Activated T-helper 2 cell treated with anti-CD3 and anti-CD28 coated beads, Interferon-gamma antibody, Interleukin-2, Interleukin-4, amounts not matched to agents 10 μg/mL and 5 μg/mL and 100 μg/mL, durations not matched to agents 14 hours and 24 hours and 36 hours (primary cell): ENCODE results near the gene DGKH. TPM values are rescaled to one million over a fixed set of nuclear protein-coding genes. Genes with fewer than 3 reads are reported as not detected.

Source experiments
- DNase-seq: peaks from one replicate; pipeline ENCODE4 v3.0.0; 2021; ENCODE audit warnings: low spot score
- H3K27ac Mint-ChIP-seq: one replicate; pipeline ENCODE4 v1.8.0; 2021; ENCODE audit warnings: mixed read lengths
- H3K27me3 Mint-ChIP-seq: one replicate; pipeline ENCODE4 v1.8.0; 2021; ENCODE audit warnings: low read depth, mixed read lengths
- H3K36me3 Mint-ChIP-seq: one replicate; pipeline ENCODE4 v1.8.0; 2021; ENCODE audit warnings: low read depth, mixed read lengths
- H3K4me1 Mint-ChIP-seq: one replicate; pipeline ENCODE4 v1.8.0; 2021; ENCODE audit warnings: low read depth, mixed read lengths
- H3K4me3 Mint-ChIP-seq: one replicate; pipeline ENCODE4 v1.8.0; 2021; ENCODE audit warnings: low read depth, mild to moderate bottlenecking, moderate library complexity, mixed read lengths
- H3K9me3 Mint-ChIP-seq: one replicate; pipeline ENCODE4 v1.8.0; 2021; ENCODE audit warnings: mixed read lengths
- intact Hi-C: fragments of 100-400 bp; cut with micrococcal nuclease; formaldehyde crosslinking; loops from one replicate; pipeline ENCODE4 v1.15.1; 2023
- total RNA-seq: library from RNA; stranded (reverse); gene quantifications from 2 replicates; pipeline ENCODE4 v1.2.3, GENCODE V29; 2022

DGKH gene
- total RNA-seq, 1 donor from 2014 or later, result 13.7 TPM

GRCh38 chr13:42112864-42113263 lies 64.4 kb downstream of the DGKH start:
- Mint-ChIP-seq H3K4me1 (peaks cover 13% of the 10 kb centered on the region), H3K27ac (no peak overlapping the region), H3K4me3 (no peak overlapping the region), H3K9me3 (no peaks in the 10 kb centered on the region), H3K27me3 (no peaks in the 10 kb centered on the region), H3K36me3 (no peaks in the 10 kb centered on the region)
- DNase-seq, result no peak
- intact Hi-C loops, result loop anchor here (10.0 kb wide), 1 partner anchor 148 kb away; the partner anchor contains the start of gene VWA8

GRCh38 chr13:42113478-42113877 lies 65.0 kb downstream of the DGKH start:
- no peak overlapping the region for H3K4me3 Mint-ChIP-seq
- no peaks in the 10 kb centered on the region for H3K27me3 Mint-ChIP-seq
- no peaks in the 10 kb centered on the region for H3K36me3 Mint-ChIP-seq
- no peak for DNase-seq
- peaks cover 13% of the 10 kb centered on the region for H3K4me1 Mint-ChIP-seq
- no peak overlapping the region for H3K27ac Mint-ChIP-seq
- no peaks in the 10 kb centered on the region for H3K9me3 Mint-ChIP-seq
- intact Hi-C loops, result loop anchor here (10.0 kb wide), 1 partner anchor 149 kb away; the partner anchor contains the start of gene VWA8

GRCh38 chr13:42114278-42114677 lies 65.8 kb downstream of the DGKH start:
- Mint-ChIP-seq H3K36me3 (no peaks in the 10 kb centered on the region), H3K4me1 (peaks cover 13% of the 10 kb centered on the region), H3K27ac (no peak overlapping the region), H3K27me3 (no peaks in the 10 kb centered on the region), H3K4me3 (no peak overlapping the region), H3K9me3 (no peaks in the 10 kb centered on the region)
- intact Hi-C loops, result loop anchor here (10.0 kb wide), 1 partner anchor 149 kb away; the partner anchor contains the start of gene VWA8
- DNase-seq, result no peak

GRCh38 chr13:42114912-42115311 lies 66.5 kb downstream of the DGKH start:
- DNase-seq, result no peak
- no peaks in the 10 kb centered on the region for H3K9me3 Mint-ChIP-seq
- H3K4me3 Mint-ChIP-seq, result no peak overlapping the region
- H3K4me1 Mint-ChIP-seq, result peaks cover 14% of the 10 kb centered on the region
- intact Hi-C loops, result loop anchor here (10.0 kb wide), 1 partner anchor 150 kb away; the partner anchor contains the start of gene VWA8
- H3K27me3 Mint-ChIP-seq, result no peaks in the 10 kb centered on the region
- no peak overlapping the region for H3K27ac Mint-ChIP-seq
- no peaks in the 10 kb centered on the region for H3K36me3 Mint-ChIP-seq

- no peak for DNase-seq
- peaks cover 7% of the 10 kb centered on the region for H3K4me1 Mint-ChIP-seq
- intact Hi-C loops, result loop anchor here (10.0 kb wide), 1 partner anchor 151 kb away; the partner anchor contains the start of gene VWA8
- H3K27me3 Mint-ChIP-seq, result no peaks in the 10 kb centered on the region
- no peak overlapping the region for H3K27ac Mint-ChIP-seq
- no peak overlapping the region for H3K4me3 Mint-ChIP-seq
- H3K36me3 Mint-ChIP-seq, result no peaks in the 10 kb centered on the region
- no peaks in the 10 kb centered on the region for H3K9me3 Mint-ChIP-seq
These were observed 67.8 kb downstream of the DGKH start for GRCh38 chr13:42116225-42116624.

- H3K36me3 Mint-ChIP-seq, result no peaks in the 10 kb centered on the region
- no peaks in the 10 kb centered on the region for H3K27me3 Mint-ChIP-seq
- H3K4me1 Mint-ChIP-seq, result peaks cover 7% of the 10 kb centered on the region
- DNase-seq, result no peak
- H3K27ac Mint-ChIP-seq, result no peak overlapping the region
- intact Hi-C loops, result loop anchor here (10.0 kb wide), 1 partner anchor 154 kb away; the partner anchor contains the start of gene VWA8
- H3K9me3 Mint-ChIP-seq, result no peaks in the 10 kb centered on the region
- no peak overlapping the region for H3K4me3 Mint-ChIP-seq
These were observed 70.6 kb downstream of the DGKH start for GRCh38 chr13:42119041-42119440.

- H3K27me3 Mint-ChIP-seq, result no peaks in the 10 kb centered on the region
- no peak overlapping the region for H3K27ac Mint-ChIP-seq
- intact Hi-C loops, result loop anchor here (10.0 kb wide), 1 partner anchor 155 kb away; the partner anchor contains the start of gene VWA8
- DNase-seq, result no peak
- peaks cover 3% of the 10 kb centered on the region for H3K4me1 Mint-ChIP-seq
- H3K4me3 Mint-ChIP-seq, result no peak overlapping the region
- no peaks in the 10 kb centered on the region for H3K36me3 Mint-ChIP-seq
- H3K9me3 Mint-ChIP-seq, result no peaks in the 10 kb centered on the region
These were observed 71.4 kb downstream of the DGKH start for GRCh38 chr13:42119875-42120274.

GRCh38 chr13:42123600-42123999 lies 75.2 kb downstream of the DGKH start:
- Mint-ChIP-seq H3K27me3 (no peaks in the 10 kb centered on the region), H3K36me3 (peaks cover 6% of the 10 kb centered on the region), H3K4me1 (peaks cover 4% of the 10 kb centered on the region), H3K9me3 (no peaks in the 10 kb centered on the region), H3K27ac (no peak overlapping the region), H3K4me3 (no peak overlapping the region)
- DNase-seq, result no peak
- intact Hi-C loops, result no loop called here

- intact Hi-C loops, result no loop called here
- H3K27ac Mint-ChIP-seq, result no peak overlapping the region
- no peak for DNase-seq
- no peaks in the 10 kb centered on the region for H3K9me3 Mint-ChIP-seq
- H3K36me3 Mint-ChIP-seq, result peaks cover 8% of the 10 kb centered on the region
- peaks cover 1% of the 10 kb centered on the region for H3K4me1 Mint-ChIP-seq
- no peak overlapping the region for H3K4me3 Mint-ChIP-seq
- H3K27me3 Mint-ChIP-seq, result no peaks in the 10 kb centered on the region
These were observed 76.6 kb downstream of the DGKH start for GRCh38 chr13:42125046-42125445.

GRCh38 chr13:42127047-42127446 lies 78.6 kb downstream of the DGKH start:
- no peak overlapping the region for H3K4me3 Mint-ChIP-seq
- peaks cover 1% of the 10 kb centered on the region for H3K4me1 Mint-ChIP-seq
- no peaks in the 10 kb centered on the region for H3K27me3 Mint-ChIP-seq
- H3K36me3 Mint-ChIP-seq, result peaks cover 8% of the 10 kb centered on the region
- intact Hi-C loops, result no loop called here
- no peak overlapping the region for H3K27ac Mint-ChIP-seq
- no peaks in the 10 kb centered on the region for H3K9me3 Mint-ChIP-seq
- no peak for DNase-seq

GRCh38 chr13:42129033-42129432 lies 80.6 kb downstream of the DGKH start:
- no peak for DNase-seq
- Mint-ChIP-seq H3K27me3 (no peaks in the 10 kb centered on the region), H3K36me3 (peaks cover 11% of the 10 kb centered on the region), H3K9me3 (no peaks in the 10 kb centered on the region), H3K27ac (no peak overlapping the region), H3K4me3 (no peak overlapping the region), H3K4me1 (peaks cover 5% of the 10 kb centered on the region)
- intact Hi-C loops, result no loop called here

GRCh38 chr13:42136518-42136917 lies 88.1 kb downstream of the DGKH start:
- no peaks in the 10 kb centered on the region for H3K27me3 Mint-ChIP-seq
- intact Hi-C loops, result no loop called here
- H3K36me3 Mint-ChIP-seq, result peaks cover 19% of the 10 kb centered on the region
- no peak overlapping the region for H3K27ac Mint-ChIP-seq
- H3K9me3 Mint-ChIP-seq, result peaks cover 2% of the 10 kb centered on the region
- H3K4me3 Mint-ChIP-seq, result no peak overlapping the region
- DNase-seq, result no peak
- H3K4me1 Mint-ChIP-seq, result peaks cover 14% of the 10 kb centered on the region

- H3K27ac Mint-ChIP-seq, result no peak overlapping the region
- H3K4me3 Mint-ChIP-seq, result no peak overlapping the region
- no peak for DNase-seq
- peaks cover 21% of the 10 kb centered on the region for H3K36me3 Mint-ChIP-seq
- H3K9me3 Mint-ChIP-seq, result peaks cover 5% of the 10 kb centered on the region
- H3K27me3 Mint-ChIP-seq, result no peaks in the 10 kb centered on the region
- intact Hi-C loops, result no loop called here
- peaks cover 15% of the 10 kb centered on the region for H3K4me1 Mint-ChIP-seq
These were observed 89.5 kb downstream of the DGKH start for GRCh38 chr13:42137856-42138537.
